ENCODE results near the gene GFRA1. TPM values are rescaled to one million over a fixed set of nuclear protein-coding genes. Genes with fewer than 3 reads are reported as not detected.

Gene GFRA1
- total and polyA plus RNA-seq, 2 donors (not counting 1 experiment from before 2014, with no cell fraction given) = 6.3 to 29.6 TPM

DNA sequence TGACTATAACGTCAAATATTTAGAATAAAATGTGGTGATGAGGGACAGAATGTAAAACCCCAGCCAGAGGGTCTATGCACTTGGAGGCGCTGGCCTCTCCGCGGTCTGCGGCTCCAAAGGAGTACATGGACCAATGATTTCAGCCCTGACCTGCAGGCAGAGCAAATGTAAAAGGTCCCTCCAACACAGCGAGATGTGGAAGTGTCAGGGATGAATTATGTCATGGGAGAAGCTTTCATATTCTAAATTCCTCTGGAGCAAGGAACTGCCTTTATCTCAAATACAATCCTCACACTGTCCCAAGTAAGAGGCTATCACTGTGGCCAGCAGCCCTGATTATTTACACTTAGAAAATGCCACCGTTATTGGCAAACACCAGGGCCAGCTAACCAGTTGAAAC lies 139.4 kb downstream of the GFRA1 start:
- Histone ChIP-seq H3K4me3 (replicated peaks in 1 of 4; ENCODE audit: control extremely low read depth in 1 of 4, insufficient read depth in 1 of 4, low read depth in 3 of 4, low read length in 4 of 4) (no peak overlapping the region), H3K27ac (ENCODE audit: insufficient read depth, low read length) (no peak overlapping the region), H3K36me3 (ENCODE audit: control insufficient read depth, insufficient read depth, low read length) (no peaks in the 10 kb centered on the region), H3K4me2 (ENCODE audit: extremely low read depth, insufficient read depth, low read length) (no peak overlapping the region), H3K4me1 (ENCODE audit: control insufficient read depth, extremely low read depth, insufficient read depth, low read length) (no peaks in the 10 kb centered on the region), H3K9me3 (ENCODE audit: control insufficient read depth, insufficient read depth, low read depth, low read length) (no peaks in the 10 kb centered on the region), H4K20me1 (ENCODE audit: control insufficient read depth, extremely low read depth, insufficient read depth, low read length) (no peaks in the 10 kb centered on the region), H3K9ac (ENCODE audit: insufficient read depth, low read length) (no peak overlapping the region), H2AFZ (ENCODE audit: low read length) (no peak overlapping the region), H3K27me3 (ENCODE audit: control insufficient read depth, insufficient read depth, low read length) (no peaks in the 10 kb centered on the region), H3K79me2 (ENCODE audit: control insufficient read depth, insufficient read depth, low read length) (no peaks in the 10 kb centered on the region)
- TF ChIP-seq, protein P1, sequence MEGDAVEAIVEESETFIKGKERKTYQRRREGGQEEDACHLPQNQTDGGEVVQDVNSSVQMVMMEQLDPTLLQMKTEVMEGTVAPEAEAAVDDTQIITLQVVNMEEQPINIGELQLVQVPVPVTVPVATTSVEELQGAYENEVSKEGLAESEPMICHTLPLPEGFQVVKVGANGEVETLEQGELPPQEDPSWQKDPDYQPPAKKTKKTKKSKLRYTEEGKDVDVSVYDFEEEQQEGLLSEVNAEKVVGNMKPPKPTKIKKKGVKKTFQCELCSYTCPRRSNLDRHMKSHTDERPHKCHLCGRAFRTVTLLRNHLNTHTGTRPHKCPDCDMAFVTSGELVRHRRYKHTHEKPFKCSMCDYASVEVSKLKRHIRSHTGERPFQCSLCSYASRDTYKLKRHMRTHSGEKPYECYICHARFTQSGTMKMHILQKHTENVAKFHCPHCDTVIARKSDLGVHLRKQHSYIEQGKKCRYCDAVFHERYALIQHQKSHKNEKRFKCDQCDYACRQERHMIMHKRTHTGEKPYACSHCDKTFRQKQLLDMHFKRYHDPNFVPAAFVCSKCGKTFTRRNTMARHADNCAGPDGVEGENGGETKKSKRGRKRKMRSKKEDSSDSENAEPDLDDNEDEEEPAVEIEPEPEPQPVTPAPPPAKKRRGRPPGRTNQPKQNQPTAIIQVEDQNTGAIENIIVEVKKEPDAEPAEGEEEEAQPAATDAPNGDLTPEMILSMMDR (conservative IDR thresholded peaks at IDR 0.05 in 1 of 2, IDR thresholded peaks at IDR 0.05 in 1 of 2; ENCODE audit: low read depth in 1 of 2, low read length in 2 of 2) = no peak
- no peak for TF ChIP-seq EZH2 (IDR thresholded peaks at IDR 0.05; ENCODE audit: low read length, missing control alignments)
- peak in 1 of 2 donors; percentile 13 for DNase-seq (ENCODE audit: low read depth in 2 of 2)

DNA sequence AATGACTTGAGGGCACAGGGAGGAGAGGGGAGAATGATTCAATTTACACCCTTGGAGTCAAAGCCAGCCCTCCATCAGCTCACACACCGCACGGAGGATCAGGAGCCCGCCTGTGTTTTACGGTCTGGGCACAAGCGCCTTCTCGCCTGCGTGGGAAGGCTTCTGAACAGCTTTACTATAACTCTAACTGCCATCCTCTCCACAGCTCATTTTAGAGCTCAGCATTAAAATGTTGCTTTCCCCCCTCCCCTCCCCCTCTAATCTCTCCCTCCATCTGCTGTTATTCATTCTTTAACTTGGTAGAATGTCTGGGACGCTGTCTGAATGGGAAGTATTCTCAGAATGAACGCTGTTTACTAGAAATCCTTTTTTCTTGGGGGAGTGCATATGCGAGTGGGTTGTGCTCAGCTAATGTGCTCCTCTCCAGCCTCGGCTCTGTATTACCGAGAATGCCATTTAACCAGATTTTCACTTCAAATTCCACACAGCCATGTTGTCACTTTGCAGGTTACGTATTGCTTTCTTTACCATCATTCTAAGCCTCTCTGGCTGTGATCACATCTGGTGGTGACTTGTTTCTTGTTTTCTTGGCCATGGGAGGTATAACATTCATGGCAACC lies 140.1 kb downstream of the GFRA1 start:
- no peak for TF ChIP-seq EZH2 (IDR thresholded peaks at IDR 0.05; ENCODE audit: low read length, missing control alignments)
- TF ChIP-seq, protein P1 (conservative IDR thresholded peaks at IDR 0.05 in 1 of 2, IDR thresholded peaks at IDR 0.05 in 1 of 2; ENCODE audit: low read depth in 1 of 2, low read length in 2 of 2) = no peak
- Histone ChIP-seq H3K9me3 (ENCODE audit: control insufficient read depth, insufficient read depth, low read depth, low read length) (no peaks in the 10 kb centered on the region), H4K20me1 (ENCODE audit: control insufficient read depth, extremely low read depth, insufficient read depth, low read length) (no peaks in the 10 kb centered on the region), H3K27ac (ENCODE audit: insufficient read depth, low read length) (no peak overlapping the region), H3K9ac (ENCODE audit: insufficient read depth, low read length) (no peak overlapping the region), H3K79me2 (ENCODE audit: control insufficient read depth, insufficient read depth, low read length) (no peaks in the 10 kb centered on the region), H3K36me3 (ENCODE audit: control insufficient read depth, insufficient read depth, low read length) (no peaks in the 10 kb centered on the region), H2AFZ (ENCODE audit: low read length) (no peak overlapping the region), H3K4me2 (ENCODE audit: extremely low read depth, insufficient read depth, low read length) (no peak overlapping the region), H3K4me3 (replicated peaks in 1 of 4; ENCODE audit: control extremely low read depth in 1 of 4, insufficient read depth in 1 of 4, low read depth in 3 of 4, low read length in 4 of 4) (no peak overlapping the region), H3K27me3 (ENCODE audit: control insufficient read depth, insufficient read depth, low read length) (no peaks in the 10 kb centered on the region), H3K4me1 (ENCODE audit: control insufficient read depth, extremely low read depth, insufficient read depth, low read length) (no peaks in the 10 kb centered on the region)
- peak in 1 of 2 donors; percentile 9 for DNase-seq (ENCODE audit: low read depth in 2 of 2)

DNA sequence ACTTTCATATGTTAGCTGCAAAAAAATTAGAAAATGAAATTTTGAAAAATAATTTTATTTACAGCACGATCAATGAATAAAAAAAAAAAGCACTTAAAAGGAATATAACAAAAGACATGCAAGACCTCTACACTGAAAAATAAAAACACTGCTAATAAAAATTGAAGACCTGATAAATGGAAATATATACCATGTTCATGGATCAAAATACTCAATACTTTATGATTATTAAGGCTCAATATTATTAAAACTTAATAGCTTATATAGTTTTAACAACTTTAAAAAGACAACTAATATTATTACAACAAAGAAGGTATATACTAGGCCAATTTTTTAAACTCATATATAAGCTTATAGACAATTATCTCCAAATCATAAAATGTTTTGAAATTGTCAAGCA lies 143.0 kb downstream of the GFRA1 start:
- no peak for TF ChIP-seq EZH2 (IDR thresholded peaks at IDR 0.05; ENCODE audit: low read length, missing control alignments)
- TF ChIP-seq, protein P1 (conservative IDR thresholded peaks at IDR 0.05 in 1 of 2, IDR thresholded peaks at IDR 0.05 in 1 of 2; ENCODE audit: low read depth in 1 of 2, low read length in 2 of 2) = no peak
- H3K9me3 ChIP-seq (ENCODE audit: control insufficient read depth, insufficient read depth, low read depth, low read length) = no peaks in the 10 kb centered on the region

More for the DNA sequence above, 143.0 kb downstream of the GFRA1 start:
- H2AFZ ChIP-seq (ENCODE audit: low read length) = no peak overlapping the region
- H3K4me3 ChIP-seq (replicated peaks in 1 of 4; ENCODE audit: control extremely low read depth in 1 of 4, insufficient read depth in 1 of 4, low read depth in 3 of 4, low read length in 4 of 4) = no peak overlapping the region
- no peaks in the 10 kb centered on the region for H3K4me1 ChIP-seq (ENCODE audit: control insufficient read depth, extremely low read depth, insufficient read depth, low read length)
- H4K20me1 ChIP-seq (ENCODE audit: control insufficient read depth, extremely low read depth, insufficient read depth, low read length) = no peaks in the 10 kb centered on the region
- H3K4me2 ChIP-seq (ENCODE audit: extremely low read depth, insufficient read depth, low read length) = no peak overlapping the region
- no peak overlapping the region for H3K9ac ChIP-seq (ENCODE audit: insufficient read depth, low read length)
- no peaks in the 10 kb centered on the region for H3K36me3 ChIP-seq (ENCODE audit: control insufficient read depth, insufficient read depth, low read length)
- DNase-seq (ENCODE audit: low read depth in 2 of 2) = no peak
- H3K27me3 ChIP-seq (ENCODE audit: control insufficient read depth, insufficient read depth, low read length) = no peaks in the 10 kb centered on the region
- no peak overlapping the region for H3K27ac ChIP-seq (ENCODE audit: insufficient read depth, low read length)
- no peaks in the 10 kb centered on the region for H3K79me2 ChIP-seq (ENCODE audit: control insufficient read depth, insufficient read depth, low read length)
